Activated CD4-positive, alpha-beta T cell treated with anti-CD3 and anti-CD28 coated beads, Interleukin-2, amount 50 U/mL, for 24 hours (primary cell): Measurements from ENCODE around the gene FBXW4.

Source experiments
- DNase-seq, 2 donors: peaks; one replicate each; pipeline ENCODE4 v3.0.0-alpha.2; 2020; ENCODE audit warnings: low read depth in 1 of 2, low spot score in 1 of 2

FBXW4 gene, protein sequence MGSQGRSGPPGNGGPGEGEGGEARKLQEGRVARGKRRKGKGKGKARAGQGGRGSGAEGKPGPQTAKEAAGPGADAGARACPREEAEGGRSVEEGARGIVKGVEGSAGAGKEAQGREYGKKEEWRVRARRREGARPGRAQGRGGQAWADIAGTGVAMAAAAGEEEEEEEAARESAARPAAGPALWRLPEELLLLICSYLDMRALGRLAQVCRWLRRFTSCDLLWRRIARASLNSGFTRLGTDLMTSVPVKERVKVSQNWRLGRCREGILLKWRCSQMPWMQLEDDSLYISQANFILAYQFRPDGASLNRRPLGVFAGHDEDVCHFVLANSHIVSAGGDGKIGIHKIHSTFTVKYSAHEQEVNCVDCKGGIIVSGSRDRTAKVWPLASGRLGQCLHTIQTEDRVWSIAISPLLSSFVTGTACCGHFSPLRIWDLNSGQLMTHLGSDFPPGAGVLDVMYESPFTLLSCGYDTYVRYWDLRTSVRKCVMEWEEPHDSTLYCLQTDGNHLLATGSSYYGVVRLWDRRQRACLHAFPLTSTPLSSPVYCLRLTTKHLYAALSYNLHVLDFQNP

GRCh38 chr10:101694674-101695403 lies at the start of gene FBXW4:
Gene FBXW4, minus strand, starts transcription at chr10:101695170. Its CDS starts 65 bp downstream, at chr10:101695105.
- DNase-seq: peak; percentile 56 to 68

DNA sequence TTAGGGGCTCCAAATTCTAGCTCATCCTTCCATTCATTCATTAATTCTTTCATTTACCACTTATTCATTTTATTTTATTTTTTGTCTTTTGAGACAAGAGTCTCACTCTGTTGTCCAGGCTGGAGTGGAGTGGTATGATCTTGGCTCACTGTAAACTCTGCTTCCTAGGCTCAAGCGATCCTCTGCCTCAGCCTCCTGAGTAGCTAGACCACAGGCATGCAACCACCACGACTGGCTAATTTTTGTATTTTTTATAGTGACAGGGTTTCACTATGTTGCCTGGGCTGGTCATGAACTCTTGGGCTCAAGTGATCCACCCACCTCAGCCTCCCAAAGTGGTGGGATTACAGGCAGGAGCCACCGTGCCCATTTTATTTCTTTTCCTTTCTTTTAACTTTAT lies 49.3 kb upstream of the FBXW4 start:
- DNase-seq: no peak

DNA sequence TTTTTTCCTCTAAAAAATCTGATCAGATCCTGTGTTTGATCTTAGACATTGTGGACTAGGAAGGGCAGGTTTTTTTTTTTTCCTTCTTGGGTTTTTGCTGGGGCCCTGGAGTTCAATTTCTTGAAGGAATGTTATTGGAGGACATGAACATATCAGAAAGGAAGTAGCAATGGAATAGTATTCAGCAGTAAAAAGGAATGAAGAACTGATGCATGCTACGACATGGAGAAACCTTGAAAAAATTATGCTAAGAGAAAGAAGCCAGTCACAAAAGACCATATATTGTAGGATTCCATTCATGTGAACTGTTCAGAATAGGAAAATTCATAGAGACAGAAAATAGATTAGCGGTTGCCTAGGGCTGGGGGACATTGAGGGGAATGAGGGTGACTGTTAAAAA lies 47.0 kb upstream of the FBXW4 start:
- no peak for DNase-seq

DNA sequence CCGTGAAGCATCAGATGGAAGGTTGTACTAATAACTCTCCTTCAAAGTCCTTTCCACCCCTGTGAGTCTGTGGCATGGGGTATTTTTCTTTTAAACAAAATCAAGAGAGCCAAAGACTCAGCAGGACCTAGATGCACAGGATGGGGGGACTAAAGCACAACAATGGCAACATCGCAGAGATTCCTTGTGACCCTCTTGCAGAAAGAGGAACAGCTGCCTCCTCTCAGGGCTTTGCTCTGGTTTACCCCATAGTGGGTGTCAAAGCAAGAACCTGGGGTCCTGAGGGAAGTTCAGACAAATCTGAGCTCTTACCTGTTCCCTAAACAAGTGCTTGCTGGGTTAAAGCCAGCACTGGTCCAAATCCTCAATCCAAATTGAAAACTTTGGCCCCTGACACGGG lies 41.7 kb upstream of the FBXW4 start:
- DNase-seq: no peak

DNA sequence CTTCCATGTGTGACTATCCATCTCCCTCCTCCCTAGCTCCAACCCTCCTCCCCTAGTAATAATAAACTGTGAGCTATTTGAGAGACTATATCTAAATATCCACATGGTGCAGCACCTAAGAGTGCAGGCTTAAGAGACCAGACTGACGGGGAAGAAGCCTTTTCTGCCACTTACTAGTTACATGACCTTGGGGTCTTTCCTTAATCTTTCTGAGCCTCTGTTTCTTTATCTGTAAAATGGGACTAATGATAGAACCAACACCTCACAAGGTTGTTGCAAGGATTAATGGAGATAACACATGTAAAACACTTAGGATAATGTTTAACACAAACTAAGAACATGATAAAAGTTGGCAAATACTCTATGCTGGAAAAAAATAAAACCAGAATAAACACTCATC lies 37.1 kb upstream of the FBXW4 start:
- no peak for DNase-seq

- DNase-seq: no peak
These were observed 31.1 kb upstream of the FBXW4 start for GRCh38 chr10:101726115-101726387.

- no peak for DNase-seq
These were observed 30.5 kb upstream of the FBXW4 start for GRCh38 chr10:101725296-101726114.

- DNase-seq: no peak
These were observed 29.5 kb upstream of the FBXW4 start for GRCh38 chr10:101724446-101724845.

- DNase-seq: no peak
These were observed 28.2 kb upstream of the FBXW4 start for GRCh38 chr10:101723176-101723575.

- DNase-seq: no peak
These were observed 26.8 kb upstream of the FBXW4 start for GRCh38 chr10:101721806-101722205.

GRCh38 chr10:101720606-101721230 lies 25.7 kb upstream of the FBXW4 start:
- DNase-seq: no peak

DNA sequence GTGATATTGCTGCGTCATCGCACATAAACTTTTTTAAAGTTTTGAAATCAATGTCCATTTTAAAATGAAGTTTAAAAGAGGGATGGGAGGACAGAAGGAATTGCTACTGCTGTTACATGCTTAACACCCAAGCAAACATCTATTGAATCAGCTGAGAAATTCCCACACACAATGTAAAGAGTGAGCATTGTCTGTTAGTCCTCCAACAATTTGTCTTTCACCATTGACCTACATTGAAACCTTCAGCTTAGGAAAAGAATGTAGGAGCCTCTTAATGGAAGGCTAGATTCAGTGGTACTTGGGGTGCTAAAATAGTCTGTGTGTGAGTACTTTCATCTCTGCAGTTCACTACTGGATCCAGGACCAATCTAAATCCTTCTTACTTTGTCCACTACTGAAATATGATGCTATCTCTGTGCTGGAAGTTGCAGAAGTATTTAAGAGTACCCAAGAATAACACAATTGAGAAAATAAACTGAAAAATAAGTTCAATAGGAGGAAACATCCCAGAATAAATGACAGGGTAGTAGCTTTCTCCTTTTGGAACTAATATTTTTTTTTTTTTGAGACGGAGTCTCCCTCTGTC lies 23.8 kb upstream of the FBXW4 start:
- no peak for DNase-seq

DNA sequence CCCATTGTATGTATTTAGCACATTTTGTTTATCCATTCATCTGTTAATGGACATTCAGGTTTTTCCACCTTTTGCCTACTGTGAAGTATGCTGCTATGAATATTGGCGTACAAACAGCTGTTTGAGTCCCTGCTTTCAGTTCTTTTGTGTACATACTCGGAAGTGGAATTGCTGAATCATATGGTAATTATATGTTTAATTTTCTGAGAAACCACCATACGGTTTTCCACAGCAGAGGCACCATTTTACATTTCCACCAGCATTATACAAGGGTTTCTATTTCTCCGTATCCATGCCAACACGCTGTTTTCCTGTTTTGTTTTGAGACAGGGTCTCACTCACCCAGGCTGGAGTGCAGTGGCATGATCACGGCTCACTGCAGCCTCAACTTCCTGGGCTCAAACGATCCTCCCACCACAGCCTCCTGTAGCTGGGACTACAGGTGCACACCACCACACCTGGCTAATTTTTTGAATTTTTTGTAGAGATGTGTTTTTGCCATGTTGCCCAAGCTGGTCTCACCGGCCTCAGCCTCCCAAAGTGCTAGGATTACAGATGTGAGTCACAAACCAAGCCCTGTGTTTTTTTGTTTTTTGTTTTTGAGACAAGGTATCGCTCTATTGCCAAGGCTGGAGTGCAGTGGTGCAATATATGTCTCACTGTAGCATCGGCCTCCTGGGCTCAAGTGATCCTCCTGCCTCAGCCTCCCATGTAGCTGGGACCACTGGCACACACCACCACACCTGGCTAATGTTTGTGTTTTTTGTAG lies 22.1 kb upstream of the FBXW4 start:
- DNase-seq: no peak

DNA sequence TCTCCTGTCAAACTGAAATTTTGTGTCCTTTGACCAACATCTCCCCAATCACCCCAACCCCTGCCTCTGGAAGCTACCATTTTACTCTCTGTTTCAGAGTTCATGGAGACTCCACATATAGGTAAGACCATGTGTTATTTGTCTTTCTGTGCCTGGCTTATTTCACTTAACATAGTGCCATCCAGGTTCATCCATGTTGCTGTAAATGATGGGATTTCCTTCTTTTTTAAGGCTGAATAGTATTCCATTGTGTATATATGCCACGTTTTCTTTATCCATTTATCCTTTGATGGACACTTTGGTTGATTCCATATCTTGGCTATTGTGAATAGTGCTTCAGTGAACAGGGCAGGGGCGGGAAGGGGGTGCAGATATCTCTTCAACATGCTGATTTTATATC lies 18.0 kb upstream of the FBXW4 start:
- DNase-seq: no peak

DNA sequence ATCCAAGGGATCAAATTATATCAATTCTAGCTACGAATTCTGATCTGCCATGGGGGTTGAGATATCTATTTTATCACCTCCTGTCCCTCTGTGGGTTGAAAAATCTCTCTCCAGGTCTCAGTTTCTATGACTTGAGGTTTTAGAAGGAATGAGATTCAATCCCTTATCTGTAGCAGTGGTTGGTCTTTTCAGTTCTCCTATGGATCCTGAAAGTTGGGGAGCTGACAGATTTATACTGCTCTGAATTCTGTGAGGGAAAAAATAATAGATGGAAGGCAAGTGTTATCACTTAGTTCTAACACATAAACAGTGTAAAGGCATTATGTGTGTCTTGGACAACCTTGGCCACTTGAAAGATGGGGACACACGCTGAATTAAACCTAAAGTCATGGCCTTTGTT lies 15.8 kb upstream of the FBXW4 start:
- DNase-seq: no peak

DNA sequence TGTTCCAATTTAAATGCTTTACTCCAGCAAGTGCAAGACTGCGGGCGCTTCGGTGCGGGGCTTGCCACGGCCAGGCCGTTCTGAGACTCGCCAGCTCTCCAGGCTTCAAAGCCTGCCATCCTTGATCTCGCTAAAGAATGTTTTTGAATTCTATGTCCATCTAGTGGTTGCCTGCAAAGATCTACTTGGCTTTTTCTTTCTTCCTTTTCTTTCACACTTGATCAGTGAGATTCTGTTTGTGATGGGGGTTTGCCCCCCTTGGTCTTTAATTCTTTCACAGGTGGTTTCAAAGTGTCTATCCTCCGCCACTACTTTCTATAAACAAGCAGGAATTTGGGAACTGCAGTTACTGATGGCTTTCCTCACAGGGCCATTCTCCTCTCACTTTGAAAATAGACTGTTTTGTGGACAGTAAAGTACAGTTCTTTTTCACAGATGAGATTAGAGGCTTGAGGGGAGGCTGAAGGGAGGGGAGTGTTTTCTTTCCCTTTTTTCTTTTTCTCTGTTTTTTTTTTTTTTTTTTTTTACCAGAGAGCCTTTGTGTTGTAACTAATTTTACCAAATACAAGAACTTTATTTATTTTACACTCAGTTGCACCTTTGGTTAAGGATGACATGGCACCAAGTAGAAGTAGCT lies 15.2 kb upstream of the FBXW4 start:
- no peak for DNase-seq

DNA sequence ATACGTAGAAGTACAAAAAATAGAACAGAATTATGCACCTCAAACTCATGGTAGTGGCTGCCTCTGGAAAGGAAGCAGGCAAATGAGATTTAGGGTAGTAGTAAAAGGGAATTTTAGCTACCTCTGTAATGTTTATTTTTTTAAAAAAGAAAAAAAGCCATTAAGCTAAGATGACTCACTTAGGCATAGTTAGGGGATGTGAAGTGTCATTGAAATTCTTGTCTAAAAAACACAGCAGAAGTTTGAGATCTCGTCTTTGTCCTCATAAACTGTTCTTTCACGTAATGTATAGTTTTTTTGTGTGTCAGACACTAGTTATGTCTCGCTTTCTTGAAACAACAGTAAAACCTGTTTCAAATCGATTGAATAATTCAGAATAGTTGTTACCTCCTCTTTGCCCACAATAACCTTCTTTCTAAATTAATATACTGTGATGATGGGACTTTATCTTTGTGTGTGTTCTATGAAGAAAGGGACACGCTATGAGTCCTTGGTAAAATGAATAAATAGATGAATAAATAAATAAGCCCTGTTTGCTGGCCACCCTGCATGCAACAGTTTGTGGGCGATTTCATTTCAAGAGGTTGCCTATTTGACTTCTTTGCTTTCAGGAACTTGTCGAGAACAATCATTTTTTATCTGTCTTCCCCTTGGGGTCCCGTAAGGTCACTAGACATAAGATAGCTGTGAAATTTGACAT lies 14.5 kb upstream of the FBXW4 start:
- no peak for DNase-seq

DNA sequence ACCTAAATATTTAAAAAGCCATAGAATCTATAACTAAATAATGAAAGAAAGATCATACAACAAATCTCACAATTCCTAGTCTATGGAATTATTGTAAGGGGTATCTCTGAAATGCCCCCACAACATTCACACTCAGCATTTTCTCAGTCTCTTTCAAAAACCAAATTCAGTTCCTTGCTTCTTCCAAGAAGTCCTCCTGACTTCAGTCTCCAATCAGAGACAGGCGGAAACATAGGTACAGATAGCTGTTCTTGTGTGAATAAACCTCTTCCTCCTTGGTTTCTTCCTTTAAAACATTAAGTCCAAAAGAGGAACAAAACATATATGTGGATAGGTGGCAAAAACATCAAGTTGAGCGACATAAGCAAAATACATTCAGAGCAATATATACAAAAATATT lies 13.9 kb upstream of the FBXW4 start:
- no peak for DNase-seq

DNA sequence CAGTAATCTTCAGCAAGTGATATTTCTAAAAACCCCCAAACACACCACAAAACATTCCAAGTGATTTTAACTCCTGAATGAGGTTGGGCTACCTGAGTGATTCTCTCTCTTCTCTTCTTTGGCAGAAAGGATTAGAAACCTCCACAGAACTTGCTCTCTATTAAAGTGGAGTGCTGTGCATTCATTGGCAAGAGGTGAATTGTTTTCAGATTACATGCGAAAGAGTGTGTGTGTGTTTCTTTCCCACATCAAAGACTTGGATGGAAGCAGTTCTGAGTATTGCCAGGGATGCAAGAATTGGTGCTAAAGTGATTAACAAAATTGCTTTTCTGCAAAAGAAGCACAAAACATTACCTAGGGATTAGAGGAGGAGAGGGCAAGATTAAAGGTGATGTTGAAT lies 13.1 kb upstream of the FBXW4 start:
- DNase-seq: no peak
